ENCODE data around the gene BIN1. TPM values are rescaled to one million over a fixed set of nuclear protein-coding genes. Genes with fewer than 3 reads are reported as not detected.

The BIN1 gene
- total RNA-seq, 1 experiment from 2014 or later = 26.0 TPM

DNA sequence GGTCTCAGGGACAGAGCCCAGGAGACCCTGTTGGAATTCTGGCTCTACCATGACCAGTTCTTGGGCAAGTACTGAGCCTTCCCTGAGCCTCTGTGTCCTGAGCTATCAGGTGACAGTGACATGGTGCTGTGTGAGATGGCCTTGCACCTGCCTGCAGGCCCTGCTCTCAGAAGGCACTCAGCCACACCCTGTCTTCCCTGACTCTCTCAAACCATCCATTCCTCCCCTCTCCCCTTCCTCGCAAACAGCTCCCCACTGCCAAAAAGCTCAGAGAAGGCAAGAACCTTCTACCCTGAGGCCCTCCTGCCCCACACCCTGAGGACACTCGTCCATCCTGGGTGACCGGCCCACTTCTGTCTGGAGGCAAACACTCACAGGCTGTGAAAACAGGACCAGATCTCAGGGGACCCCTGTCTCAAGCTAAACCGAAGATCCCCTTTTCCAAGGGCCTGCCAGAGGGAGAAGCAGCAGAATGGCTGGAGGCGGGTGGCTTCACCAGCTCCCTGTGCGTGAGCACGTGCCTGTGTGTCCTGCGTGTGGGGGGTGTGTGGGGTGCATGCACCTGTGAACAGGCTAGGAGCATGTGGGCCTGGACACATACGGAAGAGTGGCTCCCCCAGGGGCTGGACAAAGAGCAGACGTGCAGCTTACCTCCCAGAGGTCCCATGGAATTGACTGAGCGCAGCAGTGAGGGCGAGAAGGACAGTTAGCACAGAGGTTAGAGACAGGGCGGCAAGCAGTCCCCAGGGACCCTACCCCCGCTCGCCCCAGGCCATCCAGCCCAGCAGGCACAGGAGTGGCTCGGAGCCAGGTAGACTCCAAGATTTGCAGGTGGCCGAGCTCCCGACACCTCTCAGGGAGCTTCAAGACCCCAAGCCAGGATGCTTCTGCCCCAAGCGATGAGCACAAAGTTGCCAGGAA is 53.9 kb downstream of the BIN1 start:
- Histone ChIP-seq H3K4me3 (ENCODE audit: insufficient read depth, low read depth, low read length) (no peak overlapping the region), H3K27me3 (ENCODE audit: control insufficient read depth, insufficient read depth, low read length) (no peaks in the 10 kb centered on the region), H3K36me3 (replicated peaks; ENCODE audit: control insufficient read depth, insufficient read depth, low read length) (no peaks in the 10 kb centered on the region)
- peak; percentile 55 for DNase-seq

DNA sequence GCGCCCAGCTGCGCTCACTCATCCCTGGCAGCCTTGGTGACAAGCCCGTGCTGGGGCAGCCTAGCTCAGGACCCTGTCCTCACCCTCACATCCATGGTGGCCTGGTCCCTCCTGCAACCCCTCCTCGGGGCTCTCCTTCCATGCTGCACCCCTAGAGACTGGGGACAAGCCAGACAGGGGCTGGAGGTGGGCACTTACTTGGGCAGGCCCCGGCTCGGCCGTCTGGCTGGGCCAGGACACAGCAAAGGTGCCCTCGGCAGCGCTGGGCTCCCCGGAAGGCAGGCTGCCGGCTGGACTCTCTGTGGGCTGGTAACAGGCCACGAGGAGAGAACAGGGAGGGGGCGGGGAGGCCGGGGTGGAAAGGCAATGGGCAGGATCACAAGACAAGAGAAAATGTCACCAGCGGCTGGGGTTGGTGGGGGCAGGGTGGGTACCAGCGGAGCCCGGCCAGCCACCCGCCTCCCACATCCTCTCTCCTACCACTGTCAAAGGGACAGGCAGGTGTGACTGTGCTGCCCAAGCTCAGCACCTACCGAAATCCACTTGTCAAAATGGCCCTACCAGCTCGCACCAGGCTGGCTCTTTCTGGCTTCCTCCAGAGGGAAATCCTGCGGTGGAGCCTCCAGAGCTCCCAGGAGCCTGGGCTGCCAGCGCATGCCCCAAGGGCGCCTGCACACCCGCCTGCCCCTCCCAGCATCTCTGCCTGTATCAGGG is 54.7 kb downstream of the BIN1 start:
- H3K36me3 ChIP-seq (replicated peaks; ENCODE audit: control insufficient read depth, insufficient read depth, low read length) = no peaks in the 10 kb centered on the region
- H3K27me3 ChIP-seq (ENCODE audit: control insufficient read depth, insufficient read depth, low read length) = no peaks in the 10 kb centered on the region
- peak; percentile 55 for DNase-seq
- no peak overlapping the region for H3K4me3 ChIP-seq (ENCODE audit: insufficient read depth, low read depth, low read length)

DNA sequence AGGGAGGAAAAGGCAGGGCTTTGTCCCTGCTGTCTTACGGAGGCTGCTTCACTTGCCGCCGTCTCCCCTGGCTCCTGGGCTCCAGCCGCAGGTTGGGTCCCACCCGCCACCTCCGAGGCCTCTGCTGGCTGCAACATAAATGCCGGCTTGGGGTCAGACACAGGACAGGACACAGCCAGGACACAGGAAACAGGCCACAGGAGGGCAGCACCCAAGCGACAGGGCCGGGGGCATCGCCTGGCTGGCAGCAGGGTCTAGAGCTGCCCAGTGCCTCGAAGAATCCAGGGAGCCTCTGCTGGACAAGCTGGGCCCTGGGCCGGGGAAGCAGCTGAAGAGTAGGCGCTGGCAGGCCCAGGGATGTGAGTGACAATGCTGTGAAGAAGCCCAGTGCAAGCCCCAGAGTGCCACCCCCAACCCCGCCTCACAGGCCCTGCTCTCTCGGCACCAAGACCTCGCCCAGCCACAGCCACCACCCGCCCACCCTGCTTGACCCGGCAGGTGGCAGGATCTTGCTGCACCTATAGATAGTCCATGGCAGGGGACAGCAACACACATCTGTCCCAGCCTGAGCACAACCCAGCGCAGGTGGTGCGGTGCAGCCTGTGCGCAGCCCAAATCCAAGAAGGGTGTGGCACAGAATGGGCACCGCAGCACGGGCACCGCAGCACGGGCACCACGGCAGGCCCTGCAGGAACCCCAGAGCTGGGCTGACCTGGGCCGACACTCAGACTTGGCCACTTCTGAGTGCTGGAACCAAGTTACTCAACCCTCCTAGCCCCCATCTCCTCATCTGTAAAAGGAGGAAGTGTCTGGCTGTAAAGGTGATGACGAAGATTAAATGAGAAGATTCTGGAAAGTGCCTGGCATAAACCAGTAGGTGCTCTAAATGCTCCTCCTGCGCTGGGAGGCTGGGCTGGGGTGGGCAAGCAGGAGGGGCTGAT is 55.6 kb downstream of the BIN1 start:
- DNase-seq = peak; percentile 69
- Histone ChIP-seq H3K4me3 (ENCODE audit: insufficient read depth, low read depth, low read length) (no peak overlapping the region), H3K27me3 (ENCODE audit: control insufficient read depth, insufficient read depth, low read length) (no peaks in the 10 kb centered on the region), H3K36me3 (replicated peaks; ENCODE audit: control insufficient read depth, insufficient read depth, low read length) (no peaks in the 10 kb centered on the region)

DNA sequence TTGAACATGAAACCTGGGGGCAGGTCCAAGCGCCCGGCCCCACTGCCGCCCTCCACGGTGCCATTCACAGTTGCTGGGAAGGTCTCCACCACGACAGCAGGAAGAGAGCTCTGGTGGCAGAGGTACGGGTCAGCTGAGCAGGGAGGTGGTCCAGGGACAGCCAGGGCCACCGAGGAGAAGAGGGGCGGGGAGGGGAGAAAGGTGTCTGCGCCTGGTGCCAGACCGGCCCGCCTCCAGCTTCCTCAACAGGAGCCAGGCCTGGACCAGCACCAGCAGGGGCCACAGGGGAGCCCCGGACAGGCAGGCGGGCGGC is 56.2 kb downstream of the BIN1 start:
- H3K36me3 ChIP-seq (replicated peaks; ENCODE audit: control insufficient read depth, insufficient read depth, low read length) = no peaks in the 10 kb centered on the region
- H3K4me3 ChIP-seq (ENCODE audit: insufficient read depth, low read depth, low read length) = no peak overlapping the region
- DNase-seq = no peak
- H3K27me3 ChIP-seq (ENCODE audit: control insufficient read depth, insufficient read depth, low read length) = no peaks in the 10 kb centered on the region

DNA sequence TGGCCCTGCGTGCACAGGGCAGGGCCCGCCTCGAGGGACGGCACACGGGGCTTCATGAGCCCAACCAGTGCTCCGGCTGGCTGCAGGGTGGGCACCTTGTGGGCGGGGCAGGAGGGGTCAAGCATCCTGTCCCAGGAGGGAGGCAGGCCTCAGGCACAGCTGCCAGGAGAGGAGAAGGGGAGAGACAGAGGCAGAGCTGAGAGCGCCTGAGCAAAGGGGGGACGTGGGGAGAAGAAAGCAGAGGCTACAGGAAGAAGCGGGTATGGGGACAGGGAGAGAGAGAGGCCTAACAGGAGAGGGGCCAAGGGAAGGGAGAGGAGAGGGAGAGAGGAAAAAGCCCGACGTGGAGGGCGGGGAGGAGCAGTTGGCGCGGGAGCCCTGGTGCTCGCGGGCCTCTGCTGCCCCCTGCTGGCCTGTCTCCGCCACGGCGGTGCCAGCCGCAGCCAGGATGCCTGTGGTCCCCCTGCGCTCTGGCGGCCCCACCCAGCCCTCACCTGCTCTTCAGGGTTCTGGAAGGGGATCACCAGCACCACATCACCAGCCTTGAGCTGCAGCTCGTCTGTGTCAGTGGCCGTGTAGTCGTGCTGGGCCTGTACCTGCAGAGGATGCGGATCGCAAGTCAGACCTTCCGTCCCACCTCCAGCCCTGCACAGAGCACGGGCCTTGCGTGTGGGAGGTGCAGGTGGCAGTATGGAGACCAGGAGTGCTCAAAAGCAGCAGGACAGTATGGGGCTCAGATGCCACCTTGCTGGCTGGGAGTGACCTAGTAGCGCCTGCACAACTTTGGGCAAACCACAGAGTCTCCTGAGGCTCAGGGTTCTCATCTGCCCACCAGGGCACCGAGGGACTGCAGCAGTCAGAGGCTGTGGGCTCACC is 56.8 kb downstream of the BIN1 start:
- no peaks in the 10 kb centered on the region for H3K36me3 ChIP-seq (replicated peaks; ENCODE audit: control insufficient read depth, insufficient read depth, low read length)

DNA sequence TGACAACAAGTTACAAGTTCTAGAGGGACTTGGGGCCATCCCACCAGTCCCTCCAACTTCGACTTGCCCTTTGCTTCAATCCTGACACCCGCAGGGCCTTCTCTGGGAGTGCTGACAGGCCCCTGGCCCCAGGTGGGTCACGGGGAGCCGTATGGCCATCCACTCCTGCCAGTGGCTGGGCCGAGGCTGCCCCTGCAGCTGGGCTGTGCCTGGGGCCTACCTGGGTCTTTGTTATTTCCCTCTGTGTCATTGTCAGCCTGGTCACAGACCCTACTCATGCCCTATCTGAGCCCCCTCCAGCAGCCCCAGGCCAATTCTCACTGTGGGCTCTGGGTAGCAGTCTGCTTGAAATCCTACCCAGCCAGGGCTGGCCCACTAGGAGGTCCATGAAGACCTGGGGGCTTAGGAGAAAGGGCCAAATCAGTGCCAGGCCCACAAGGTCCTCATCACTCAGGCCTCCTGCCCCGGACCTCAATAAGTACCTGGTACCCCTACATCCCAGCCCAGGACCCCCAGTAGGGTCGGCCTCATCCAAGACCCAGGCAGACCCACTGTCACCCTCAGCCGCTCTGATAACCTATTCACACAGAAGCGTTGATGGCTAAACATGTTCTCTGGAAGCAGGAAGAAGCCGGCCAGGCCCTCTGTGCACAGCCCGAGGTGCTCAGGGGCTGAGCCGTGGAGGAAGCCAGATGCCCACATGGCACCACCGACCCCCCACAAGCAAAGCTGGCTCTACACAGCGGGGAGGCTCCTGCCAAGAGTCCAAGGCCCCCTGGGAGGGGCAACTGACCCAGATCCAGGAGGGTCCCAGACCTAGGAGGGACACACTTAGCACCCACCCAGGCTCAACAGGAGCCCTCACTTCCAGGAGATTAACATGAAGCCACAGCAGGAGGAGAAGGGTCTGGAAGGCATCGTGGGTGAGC is 57.7 kb downstream of the BIN1 start:
- peak; percentile 31 for DNase-seq
- Histone ChIP-seq H3K27me3 (ENCODE audit: control insufficient read depth, insufficient read depth, low read length) (no peaks in the 10 kb centered on the region), H3K4me3 (ENCODE audit: insufficient read depth, low read depth, low read length) (no peak overlapping the region), H3K36me3 (replicated peaks; ENCODE audit: control insufficient read depth, insufficient read depth, low read length) (no peaks in the 10 kb centered on the region)

More for the DNA sequence above, 56.8 kb downstream of the BIN1 start:
- no peak overlapping the region for H3K4me3 ChIP-seq (ENCODE audit: insufficient read depth, low read depth, low read length)
- H3K27me3 ChIP-seq (ENCODE audit: control insufficient read depth, insufficient read depth, low read length) = no peaks in the 10 kb centered on the region
- peak; percentile 99 for DNase-seq

DNA sequence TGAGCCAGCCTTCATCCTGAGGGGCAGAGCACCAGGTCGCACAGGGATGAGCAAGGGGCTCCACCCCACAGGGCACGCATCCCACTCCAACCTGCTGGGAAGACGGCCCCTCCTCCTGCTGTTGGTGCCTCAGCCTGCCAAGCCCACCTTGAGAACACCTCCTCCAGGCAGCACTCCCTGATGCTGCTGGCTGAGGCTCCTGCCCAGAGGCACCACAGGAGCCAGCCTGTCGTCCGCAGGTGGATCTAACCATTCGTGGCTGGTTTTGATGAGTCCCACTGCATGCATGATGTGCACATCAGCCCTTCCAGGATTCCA is 58.4 kb downstream of the BIN1 start:
- peak; percentile 36 for DNase-seq
- H3K36me3 ChIP-seq (replicated peaks; ENCODE audit: control insufficient read depth, insufficient read depth, low read length) = no peaks in the 10 kb centered on the region

DNA sequence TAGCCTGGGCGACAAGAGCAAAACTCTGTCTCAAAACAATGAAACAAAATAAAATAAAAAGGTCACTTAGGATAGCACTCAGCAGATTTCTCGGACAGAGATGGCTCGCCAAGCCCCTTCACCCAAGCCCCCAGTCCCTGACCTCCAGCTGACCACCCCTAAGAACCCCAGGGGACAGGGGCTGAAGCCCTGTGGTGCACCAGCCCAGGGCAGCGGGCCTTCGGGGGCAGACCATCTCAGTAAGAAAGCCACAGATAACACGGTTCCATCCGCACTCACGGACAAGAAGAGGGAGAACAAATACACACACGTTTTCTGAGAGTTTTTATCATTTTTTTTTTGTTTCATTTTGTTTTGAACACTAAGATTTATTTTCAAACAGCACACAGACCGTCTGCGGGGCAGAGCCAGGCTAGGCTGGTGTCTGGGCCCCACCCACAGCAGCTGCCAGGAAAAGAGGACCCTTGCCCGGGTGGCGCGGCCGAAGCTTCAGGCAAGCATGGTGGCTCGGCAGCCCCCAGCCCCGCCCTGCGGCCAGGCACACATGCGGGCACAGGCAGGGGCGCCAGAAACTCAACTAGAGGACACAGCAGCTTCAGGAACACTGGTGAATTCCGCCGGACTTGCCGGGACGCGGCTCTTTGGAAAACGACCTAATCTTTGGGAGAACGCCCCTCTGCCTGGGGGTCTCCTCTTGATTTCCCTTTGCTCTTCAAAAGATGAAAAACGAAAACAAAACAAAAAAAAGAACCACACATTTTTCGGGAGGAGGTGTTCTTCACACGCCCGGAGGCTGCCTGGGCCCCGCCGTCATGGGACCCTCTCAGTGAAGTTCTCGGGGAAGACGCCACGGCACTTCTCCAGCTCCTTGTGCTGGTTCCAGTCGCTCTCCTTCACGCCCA is 59.0 kb downstream of the BIN1 start:
- peak; percentile 37 for DNase-seq
- Histone ChIP-seq H3K27me3 (ENCODE audit: control insufficient read depth, insufficient read depth, low read length) (no peaks in the 10 kb centered on the region), H3K4me3 (ENCODE audit: insufficient read depth, low read depth, low read length) (no peak overlapping the region), H3K36me3 (replicated peaks; ENCODE audit: control insufficient read depth, insufficient read depth, low read length) (no peaks in the 10 kb centered on the region)

More for the DNA sequence above, 58.4 kb downstream of the BIN1 start:
- H3K27me3 ChIP-seq (ENCODE audit: control insufficient read depth, insufficient read depth, low read length) = no peaks in the 10 kb centered on the region
- no peak overlapping the region for H3K4me3 ChIP-seq (ENCODE audit: insufficient read depth, low read depth, low read length)

DNA sequence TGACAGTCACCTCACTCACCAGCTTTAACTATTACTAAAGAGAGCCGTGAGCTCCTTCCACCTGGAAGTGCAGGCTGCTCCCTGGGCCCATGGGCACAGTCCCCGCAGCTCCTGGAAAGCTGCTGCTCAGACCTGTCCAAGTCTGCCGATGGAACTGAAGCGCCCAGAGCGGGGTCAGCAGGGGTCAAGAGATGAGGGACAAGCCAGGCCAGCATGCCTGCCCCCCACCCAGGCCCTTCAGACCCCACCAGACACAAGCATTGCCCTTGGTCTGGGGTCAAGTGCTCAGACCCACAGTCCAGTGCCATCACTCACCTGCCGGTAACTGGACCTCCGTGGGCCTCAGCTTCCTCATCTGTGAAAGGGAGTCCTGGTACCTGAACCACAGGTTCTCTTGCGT is 59.9 kb downstream of the BIN1 start:
- Histone ChIP-seq H3K4me3 (ENCODE audit: insufficient read depth, low read depth, low read length) (no peak overlapping the region), H3K36me3 (replicated peaks; ENCODE audit: control insufficient read depth, insufficient read depth, low read length) (no peaks in the 10 kb centered on the region), H3K27me3 (ENCODE audit: control insufficient read depth, insufficient read depth, low read length) (no peaks in the 10 kb centered on the region)
- DNase-seq = peak; percentile 38

DNA sequence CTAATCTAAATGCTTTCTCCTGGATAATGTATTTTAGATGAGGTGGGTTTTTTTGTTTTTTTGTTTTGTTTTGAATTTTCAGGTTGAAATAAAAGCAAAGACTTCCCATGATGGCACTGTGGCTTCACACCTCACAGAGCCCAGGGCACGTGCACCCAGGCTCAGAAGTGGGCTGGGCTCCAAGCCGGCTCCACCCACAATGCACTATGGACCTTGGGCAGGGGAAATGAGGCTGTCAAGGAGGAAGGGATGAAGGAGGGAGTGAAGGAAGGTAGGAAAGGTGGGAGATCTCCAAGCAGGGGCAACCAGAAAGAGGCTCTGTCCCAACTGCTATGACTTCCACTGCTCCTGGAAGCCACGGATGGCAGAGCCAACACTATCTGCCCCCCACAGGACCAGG is 60.4 kb downstream of the BIN1 start:
- H3K4me3 ChIP-seq (ENCODE audit: insufficient read depth, low read depth, low read length) = no peak overlapping the region
- DNase-seq = peak; percentile 44
- H3K27me3 ChIP-seq (ENCODE audit: control insufficient read depth, insufficient read depth, low read length) = no peaks in the 10 kb centered on the region
- H3K36me3 ChIP-seq (replicated peaks; ENCODE audit: control insufficient read depth, insufficient read depth, low read length) = no peaks in the 10 kb centered on the region

DNA sequence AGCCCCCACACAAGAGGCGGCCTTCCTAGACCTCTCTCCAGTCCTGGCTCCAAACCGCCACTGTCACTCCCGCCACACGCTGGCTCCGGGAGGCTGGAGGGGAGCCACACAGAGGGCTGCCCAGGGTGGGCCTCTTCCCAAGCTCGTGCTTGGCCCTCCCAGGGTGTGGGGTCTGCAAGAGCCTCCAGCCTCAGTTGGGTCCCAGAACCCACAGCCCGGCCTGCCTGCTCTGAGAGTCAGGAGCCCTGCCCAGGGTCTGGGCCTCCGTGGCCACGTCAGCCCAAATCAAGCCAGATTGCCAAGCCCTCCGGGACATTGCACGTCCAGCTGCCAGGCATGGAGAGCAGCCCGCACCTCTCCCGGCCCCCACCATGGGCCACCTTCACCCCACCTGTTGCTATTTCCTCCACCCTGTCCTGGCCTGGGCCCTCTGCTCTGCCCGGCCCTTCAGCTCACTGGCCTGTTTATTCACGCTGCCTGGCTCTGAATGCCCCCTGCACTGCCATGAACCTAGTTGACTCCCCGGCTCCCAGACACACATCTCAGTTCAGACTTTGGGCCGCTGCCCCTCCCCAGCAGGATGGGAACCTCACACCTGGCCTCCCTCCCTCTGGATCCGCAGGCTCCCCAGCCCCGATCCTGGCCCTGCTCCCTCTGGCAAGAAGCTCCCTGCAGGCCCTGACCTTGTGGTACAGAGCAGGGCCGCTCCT is 61.0 kb downstream of the BIN1 start:
- no peak overlapping the region for H3K4me3 ChIP-seq (ENCODE audit: insufficient read depth, low read depth, low read length)
- DNase-seq = peak; percentile 51
- no peaks in the 10 kb centered on the region for H3K27me3 ChIP-seq (ENCODE audit: control insufficient read depth, insufficient read depth, low read length)
- no peaks in the 10 kb centered on the region for H3K36me3 ChIP-seq (replicated peaks; ENCODE audit: control insufficient read depth, insufficient read depth, low read length)

Measured in H7 (cell line).